GM18517 (cell line): ENCODE data around the gene JMJD7.

Experiments
- ATAC-seq: cut with Tn5 transposase; IDR thresholded peaks from one replicate; pipeline ENCODE4 v1.9.1; 2021; ENCODE audit warnings: mild to moderate bottlenecking, moderate library complexity; ENCODE audit not compliant: unreplicated experiment

The JMJD7 gene

DNA sequence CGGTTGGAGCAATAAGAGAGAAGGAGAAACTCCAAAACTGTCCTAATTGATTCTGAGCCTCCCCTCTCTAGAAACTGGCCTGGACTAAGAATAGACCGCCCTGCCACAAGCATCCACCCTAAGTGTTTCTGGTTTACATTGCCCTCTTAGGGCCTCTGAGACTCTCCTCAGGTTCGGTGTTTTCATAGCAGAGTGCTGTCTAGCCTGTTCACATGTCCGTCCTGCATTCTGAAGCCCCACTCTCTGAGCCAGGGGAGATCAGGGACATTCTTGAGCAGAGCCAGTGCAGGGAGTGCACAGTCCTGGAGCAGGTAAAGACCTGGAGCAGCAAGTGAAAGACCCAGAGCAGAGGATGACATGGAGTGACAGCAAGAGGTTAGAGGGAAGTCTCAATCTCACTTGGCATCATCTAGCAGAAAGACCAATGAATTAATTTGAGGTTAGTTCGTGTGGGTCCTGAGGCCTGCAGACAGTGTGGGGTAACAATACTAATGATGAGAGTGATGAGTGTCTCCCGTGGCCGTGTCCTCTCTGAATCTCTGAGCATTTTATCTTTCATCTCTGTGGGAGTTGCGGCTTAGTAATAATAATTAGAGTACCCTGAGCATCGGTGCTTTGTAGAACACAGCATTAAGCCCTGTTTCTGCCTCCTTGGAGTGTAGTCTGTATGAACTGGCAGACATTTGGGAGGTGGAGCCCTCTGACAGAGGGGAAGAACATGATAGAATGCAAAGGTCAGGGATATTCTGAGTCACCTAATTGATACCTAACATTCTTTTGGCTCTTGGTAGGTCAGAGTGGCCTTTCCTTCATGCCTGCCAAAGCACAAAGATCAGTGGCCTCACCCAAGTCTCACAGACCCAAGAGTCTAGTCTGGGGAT, 29.0 kb upstream of the JMJD7 start:
- no peak for ATAC-seq

DNA sequence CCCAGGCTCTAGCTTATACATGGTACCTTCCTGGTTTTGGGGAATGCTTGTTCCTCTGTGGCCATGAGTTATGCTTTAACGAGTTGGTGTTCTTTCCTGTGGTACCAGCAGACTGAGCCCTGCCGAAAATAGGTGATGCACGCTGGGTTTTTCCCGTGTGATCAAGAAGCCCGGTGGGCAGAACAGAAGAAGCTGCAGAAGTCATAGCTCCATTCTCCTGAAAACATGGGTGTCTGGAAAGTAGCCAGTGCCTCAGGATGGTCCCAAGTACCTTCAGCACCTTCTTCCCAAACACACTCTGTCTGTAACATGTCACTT, 28.4 kb upstream of the JMJD7 start:
- ATAC-seq, result no peak

DNA sequence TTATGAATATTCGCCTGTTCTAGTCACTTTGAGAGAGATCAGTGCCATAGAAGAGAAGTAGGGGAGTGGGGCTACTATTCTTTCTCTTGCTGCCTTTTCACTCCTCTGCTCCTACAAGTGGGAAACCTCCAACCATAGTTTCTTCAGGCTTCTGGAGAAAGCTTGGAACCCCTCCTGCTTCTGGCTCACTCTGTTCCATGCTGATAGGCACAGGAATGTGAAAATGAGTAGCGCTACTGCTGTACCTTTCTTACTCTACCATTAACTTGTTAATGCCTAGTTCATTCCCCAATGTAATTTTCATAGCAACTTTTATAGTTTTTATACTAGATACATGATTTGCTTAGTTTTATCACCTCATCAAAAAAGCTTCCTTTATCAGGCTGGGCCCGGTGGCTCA, 26.7 kb upstream of the JMJD7 start:
- no peak for ATAC-seq

DNA sequence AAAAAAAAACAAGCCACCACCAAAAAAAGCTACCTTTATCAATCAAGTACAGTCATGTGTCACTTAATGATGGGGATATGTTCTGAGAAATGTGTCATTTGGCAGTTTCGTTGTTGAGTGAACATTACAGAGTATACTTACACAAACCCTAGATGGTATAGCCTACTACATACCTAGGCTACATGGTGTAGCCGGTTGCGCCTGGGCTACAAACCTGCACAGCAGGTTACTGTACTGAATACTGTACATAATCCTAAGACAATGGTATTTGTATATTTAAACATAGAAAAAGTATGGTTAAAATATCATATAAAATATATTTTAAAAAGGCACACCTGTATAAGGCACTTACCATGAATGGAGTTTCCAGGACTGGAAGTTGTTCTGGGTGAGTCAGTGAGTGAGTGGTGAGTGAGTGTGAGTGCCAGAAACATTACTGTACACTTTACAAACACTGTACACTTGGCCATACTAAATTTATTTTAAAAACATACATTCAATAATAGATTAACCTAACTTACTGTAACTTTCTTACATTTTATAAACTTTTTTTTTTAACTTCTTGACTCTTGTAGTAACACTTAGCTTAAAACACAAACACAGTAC, 25.9 kb upstream of the JMJD7 start:
- ATAC-seq, result no peak

DNA sequence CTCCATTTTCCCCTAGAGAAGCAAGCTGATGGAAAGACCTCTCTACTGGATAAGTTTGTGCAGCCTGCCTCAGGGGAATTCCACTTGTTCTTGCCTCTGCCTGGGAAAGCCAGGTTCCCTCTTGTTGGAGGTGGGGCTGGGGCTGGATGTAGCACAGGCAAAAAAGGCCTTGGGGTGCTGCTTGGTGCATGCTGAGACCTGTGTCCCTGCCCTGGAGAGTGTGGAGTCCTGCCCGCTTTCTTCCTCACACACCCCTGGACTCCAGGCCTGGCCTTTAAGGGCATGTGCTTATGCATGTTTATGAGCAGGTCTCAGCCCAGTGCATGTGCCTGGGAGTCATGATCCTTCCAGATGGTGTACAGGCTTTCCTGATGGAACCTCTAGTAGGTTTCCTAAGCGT, 23.5 kb upstream of the JMJD7 start:
- no peak for ATAC-seq

DNA sequence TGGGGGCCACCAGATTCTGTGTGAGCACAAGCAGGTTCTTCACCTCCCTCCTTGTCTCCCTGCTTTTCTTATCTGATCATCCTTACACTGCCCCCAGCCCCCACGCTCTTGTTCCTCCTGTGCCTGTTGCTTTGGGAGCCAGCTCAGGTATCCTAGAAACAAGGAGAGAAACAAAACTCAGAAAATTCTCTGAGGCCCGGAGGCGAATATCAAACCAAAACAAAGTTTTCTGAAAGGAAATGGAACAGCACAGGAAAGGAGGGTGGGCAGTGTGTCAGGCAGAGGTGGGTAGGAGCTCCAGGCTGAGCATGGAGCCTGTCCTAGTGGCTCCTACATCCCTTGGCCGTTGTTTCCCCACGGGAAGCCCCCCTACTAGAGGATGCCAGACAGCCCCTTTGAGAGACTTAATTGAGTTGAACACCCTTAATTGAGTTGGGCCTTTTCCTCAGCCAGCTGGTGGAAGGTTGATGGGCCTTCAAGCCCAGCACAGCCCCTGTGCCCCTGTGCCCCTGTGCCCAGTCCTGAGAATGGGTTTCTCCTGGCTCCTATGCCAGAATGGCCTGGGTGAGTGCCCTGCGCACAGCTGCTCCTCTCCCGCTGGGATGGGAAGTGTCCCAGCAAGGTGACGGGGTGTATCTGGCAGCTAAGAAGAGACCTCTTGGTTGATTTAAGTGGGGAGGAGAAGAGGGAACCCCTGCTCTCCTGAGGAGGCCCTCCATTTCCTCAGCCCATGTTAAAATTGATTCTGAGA, 22.8 kb upstream of the JMJD7 start:
- no peak for ATAC-seq

DNA sequence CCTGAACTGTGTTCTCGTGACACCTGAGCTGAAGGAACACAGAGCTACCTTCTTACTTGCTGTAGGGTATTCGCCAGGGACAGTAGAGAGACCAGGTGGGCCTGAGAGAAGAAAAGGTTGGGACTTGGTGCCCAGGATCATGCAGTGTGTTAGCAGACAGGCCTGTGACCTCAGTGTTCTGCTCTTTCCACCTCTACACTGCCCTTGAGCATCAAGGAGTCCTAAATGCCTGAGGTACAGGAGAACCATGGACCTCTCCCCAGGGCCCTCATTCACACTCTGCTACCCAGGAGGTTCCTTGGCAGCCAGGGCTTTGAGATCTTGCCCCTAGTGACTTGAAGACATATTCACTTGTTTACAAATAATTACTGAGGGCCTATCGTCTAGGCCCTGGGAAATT, 22.2 kb upstream of the JMJD7 start:
- ATAC-seq, result no peak

DNA sequence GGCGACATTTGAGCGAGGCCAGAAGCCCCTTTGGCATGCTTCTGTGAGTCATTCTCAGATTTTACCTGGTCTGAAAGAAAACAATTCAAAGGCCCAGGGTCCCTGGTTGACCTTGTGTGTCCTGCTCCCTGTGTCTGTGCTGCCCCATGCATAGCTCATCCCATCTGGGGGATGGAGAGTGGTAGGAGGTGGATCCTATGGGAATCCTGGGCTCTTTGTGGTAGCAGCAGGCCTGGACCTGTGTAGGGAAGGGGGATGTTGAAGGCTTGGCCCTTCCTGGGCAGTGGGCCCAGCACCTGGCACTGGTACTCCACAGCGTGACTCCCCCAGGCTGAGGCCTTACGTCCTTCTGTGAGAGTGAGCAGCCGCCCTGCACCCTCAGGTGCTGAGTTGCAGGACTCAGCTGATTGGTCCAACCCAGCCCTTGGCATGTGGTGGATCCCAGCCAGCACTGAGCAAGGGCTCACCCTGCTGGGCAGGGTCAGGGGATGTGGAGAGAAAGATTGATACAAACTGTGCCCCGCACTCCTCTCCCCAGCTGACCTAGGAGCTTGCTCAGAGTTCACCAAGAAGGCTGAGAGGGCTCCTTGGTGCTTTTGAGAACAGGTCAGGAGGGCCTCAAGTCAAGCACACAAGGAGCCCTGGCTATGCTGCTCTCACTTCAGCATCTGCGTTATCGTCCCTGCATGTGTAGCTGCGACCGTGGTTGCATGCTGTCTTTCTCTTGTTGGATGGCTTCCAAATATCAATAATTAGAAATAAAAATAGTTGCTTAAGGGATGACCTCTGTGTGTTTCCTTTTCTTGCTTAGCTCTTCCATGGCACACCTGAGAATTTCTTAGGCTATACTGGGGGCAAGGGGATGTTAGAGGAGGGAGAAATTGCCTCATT, 21.4 kb upstream of the JMJD7 start:
- ATAC-seq, result no peak

DNA sequence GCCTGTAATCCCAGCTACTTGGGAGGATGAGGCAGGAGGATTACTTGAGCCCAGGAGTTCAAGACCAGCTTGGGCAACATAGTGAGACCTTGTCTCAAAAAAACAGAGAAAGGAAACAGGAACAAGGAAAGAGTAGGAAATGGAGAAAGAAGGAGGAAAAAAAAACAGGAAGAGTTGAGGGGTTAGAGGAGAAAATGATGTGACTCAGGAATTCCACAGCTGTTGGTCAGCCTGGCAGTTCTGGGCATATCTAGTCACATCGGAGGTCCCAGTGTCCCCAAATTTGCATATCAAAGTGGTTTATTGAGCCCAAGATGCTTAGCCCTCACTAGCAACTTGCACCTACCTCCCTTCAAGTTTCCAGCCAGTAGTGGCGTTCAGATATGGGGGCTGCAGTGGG, 18.8 kb upstream of the JMJD7 start:
- ATAC-seq, result no peak

DNA sequence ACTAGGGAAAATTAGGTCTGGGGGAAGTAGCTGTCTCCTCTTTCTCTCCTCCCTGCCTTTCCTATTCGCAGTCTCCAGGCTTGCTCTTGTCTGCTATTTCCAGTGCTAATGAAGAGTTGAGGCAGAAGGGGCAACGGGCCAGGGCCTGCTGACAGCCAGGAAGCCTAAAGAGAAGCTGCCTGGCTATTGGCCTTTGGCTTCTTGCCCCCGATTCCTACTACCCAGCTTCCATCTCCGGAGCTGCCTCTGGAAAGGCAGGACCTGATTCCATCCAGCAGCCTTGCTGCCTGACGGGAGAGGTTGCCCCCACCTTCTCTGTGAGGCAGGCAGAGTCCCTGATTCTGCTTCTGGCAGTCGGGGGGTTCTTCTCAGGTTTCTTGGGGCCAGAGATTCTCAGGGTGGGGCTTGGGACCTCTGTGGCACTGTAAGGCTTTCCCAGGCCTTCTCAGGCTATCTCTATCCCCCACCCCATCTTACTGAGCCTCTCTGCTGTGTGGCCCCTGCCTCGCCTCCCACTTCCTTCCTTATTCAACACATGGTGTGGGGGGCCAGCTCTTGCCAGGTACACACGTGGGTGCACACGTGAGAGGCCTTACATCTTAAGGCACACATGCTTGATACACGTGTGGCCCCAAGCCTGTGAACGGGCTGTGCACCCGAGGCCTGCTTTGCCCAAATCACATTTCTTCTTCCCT, 18.2 kb upstream of the JMJD7 start:
- ATAC-seq, result no peak

DNA sequence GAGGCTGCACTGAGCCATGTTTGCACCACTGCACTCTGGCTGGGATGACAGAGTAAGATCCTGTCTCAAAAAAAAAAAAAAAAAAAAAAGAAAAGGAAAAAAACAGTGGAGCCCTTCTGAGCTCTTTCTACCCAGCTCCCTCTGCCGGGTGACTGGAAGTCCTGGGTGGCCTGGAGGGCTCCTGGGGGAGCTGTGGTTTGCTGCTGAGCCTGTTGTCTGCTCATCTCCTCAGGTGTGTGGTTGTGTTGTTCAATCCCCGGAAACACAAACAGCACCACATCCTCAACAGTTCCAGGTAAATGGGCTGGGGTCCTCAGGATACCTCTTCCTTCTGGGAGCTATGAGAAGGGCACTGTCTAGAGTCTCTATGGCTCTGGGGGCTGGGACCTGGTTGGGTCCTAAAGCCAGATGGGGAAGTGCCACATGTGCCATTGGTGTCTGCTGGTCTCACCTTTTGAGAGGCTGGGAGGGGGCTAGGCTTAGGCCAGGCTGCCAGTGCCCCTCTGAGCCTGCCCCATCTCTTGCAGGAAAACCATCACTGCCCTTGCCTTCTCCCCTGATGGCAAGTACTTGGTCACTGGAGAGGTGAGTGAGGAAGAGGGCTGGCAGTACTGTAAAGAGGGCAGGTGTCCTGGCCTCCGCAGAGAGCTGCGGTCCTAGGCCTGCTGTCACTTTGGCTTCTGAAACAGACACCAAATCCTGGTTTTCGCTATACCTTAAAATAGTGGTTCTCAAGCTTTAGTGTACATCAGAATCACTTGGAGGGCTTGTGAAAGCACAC, 17.1 kb upstream of the JMJD7 start:
- no peak for ATAC-seq

DNA sequence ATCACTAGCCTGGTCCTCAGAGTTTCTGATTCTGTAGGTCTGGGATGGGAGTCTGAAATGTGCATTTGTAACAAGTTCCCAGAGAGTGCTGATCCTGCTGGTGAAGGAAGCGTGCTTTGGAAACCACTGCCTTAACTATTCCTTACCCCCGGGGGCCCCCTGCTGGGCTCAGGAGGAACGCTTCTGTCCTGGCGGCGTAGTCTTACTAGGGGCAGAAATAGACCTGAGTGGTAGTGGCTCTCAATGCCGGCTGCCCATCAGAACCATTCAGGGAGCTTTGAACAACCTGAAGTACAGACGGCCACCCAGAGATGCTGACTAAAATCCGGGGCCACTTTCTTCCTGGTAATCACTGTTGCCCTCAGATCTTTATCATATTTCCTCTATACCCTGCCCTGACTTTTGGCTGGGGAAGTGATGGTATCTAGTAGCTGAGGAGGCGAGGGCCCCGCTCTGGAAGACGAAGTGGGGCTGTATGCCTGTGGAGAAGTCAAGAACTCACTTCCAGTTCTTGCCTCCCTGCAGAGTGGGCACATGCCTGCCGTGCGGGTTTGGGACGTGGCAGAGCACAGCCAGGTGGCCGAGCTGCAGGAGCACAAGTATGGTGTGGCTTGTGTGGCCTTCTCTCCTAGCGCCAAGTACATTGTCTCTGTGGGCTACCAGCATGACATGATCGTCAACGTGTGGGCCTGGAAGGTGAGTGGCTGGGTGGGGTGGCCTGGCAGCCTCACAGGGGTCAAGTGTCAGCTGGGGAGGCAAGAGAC, 16.3 kb upstream of the JMJD7 start:
- ATAC-seq, result no peak

DNA sequence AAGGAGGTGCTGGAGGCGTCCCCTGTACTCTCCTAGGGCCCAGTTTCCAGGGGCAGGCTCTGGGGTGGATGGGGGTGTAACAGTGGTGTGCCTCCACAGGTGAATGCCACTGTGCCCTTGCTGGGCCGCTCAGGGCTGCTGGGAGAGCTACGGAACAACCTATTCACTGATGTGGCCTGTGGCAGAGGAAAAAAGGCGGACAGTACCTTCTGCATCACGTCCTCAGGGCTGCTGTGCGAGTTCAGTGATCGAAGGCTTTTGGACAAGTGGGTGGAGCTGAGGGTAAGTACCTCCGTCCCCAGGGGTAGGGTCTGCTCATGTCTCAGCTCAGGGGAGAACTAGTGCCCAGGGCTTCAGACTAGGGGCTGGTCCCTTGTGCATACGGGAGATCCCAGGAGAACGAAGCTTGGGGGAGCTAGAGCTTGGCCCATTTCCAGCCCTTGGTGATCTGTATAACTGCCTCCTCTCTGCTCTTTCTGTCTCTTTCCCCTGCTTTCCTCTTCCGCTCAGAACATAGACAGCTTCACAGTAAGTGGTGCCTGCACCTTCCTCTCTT, 15.0 kb upstream of the JMJD7 start:
- no peak for ATAC-seq

DNA sequence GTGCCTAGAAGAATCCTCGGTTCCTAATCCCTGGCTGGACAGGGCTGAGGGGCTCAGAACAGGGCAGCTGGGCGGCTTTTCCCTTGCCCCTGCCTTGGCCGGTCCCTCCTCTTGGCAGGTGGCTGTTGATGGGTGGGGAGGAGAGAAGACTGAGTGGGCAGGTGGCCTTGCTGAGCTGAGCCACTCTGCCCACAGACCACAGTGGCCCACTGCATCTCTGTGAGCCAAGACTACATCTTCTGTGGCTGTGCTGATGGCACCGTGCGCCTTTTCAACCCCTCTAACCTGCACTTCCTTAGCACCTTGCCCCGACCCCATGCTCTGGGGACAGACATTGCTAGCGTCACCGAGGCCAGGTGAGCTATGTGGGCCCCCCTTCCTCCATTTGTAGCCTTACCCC, 14.5 kb upstream of the JMJD7 start:
- no peak for ATAC-seq

DNA sequence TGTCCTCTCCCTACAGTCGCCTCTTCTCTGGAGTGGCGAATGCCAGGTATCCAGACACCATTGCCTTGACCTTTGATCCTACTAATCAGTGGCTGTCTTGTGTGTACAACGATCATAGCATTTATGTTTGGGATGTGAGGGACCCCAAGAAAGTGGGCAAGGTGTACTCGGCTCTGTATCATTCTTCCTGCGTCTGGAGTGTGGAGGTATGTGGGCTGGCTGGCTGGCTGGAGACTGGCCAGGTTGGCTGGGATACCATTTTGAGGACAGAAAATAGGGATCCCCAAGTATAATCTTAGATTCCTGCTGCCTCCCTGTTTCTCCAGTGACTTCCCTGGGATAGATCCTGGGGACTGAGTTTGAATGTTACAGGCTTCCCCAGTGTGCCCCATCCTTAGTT, 13.4 kb upstream of the JMJD7 start:
- ATAC-seq, result no peak

DNA sequence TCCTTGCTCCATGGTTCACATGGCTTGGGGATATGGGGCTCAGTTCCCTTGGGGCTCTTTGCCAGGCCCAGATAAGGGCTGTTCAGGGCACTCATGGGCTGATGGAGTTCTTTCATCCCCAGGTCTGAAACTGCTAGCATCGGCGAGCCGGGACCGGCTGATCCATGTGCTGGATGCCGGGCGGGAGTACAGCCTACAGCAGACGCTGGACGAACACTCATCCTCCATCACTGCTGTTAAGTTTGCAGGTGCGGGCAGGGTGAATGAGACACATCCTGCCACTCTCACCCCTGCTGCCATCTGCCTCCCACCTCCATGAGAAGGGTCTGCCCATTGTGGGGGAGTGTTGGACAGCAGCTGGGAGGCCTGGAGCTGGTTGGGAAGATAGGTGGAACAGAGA, 11.1 kb upstream of the JMJD7 start:
- no peak for ATAC-seq

DNA sequence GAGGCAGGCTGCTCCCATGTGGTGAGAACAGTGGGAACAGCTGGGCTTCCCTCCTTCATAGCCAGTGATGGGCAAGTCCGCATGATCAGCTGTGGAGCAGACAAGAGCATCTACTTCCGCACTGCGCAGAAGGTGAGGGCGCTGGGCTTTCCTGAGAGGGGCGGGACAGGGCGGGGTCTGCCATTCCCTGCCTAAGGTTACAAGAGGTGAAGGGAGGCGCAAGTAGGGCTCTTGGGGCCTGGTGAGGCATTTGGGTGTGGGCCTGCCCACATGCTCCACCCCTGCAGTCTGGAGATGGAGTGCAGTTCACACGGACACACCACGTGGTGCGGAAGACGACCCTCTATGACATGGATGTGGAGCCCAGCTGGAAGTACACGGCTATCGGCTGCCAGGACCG, 10.6 kb upstream of the JMJD7 start:
- ATAC-seq, result no peak

DNA sequence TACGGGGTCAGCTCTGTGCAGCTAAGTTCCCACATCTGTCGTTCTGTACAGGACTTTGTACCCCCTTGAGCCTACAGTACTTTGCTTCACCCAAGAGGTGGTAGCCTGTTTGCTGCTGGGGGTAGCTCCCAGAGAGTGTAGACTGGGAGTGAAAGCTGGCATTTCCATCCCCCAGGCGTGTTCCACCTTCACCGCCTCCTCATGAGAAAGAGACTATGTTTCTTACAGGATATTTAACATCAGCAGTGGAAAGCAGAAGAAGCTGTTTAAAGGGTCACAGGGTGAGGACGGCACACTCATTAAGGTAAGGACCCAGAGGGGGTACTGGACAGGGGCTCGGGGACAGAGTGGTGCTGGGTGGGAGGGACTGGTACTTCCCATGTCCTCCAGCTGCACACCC, 10.1 kb upstream of the JMJD7 start:
- no peak for ATAC-seq
